Body of pancreas (tissue), 4 donors: Measurements from ENCODE around the gene KLF15. TPM values are rescaled to one million over a fixed set of nuclear protein-coding genes. Genes with fewer than 3 reads are reported as not detected.

Experiments
- ATAC-seq: fragments of 150-250 bp; one replicate; pipeline ENCODE4 v1.9.1; 2016
- DNase-seq, 4 donors: peaks; one replicate each; pipeline ENCODE4 v3.0.0-alpha.2; 2019
- H3K27ac ChIP-seq, 4 donors: fragments of 200-600 bp; sonication (generic); 1 replicate in 3 of 4; 2 replicates in 1 of 4; pipeline versions ENCODE4 v1.5.1 to v1.6.1; 2016 to 2019; ENCODE audit warnings: mild to moderate bottlenecking in 1 of 4, mixed read lengths in 1 of 4, moderate library complexity in 1 of 4
- H3K27me3 ChIP-seq, 2 donors: fragments of 200-600 bp; sonication (generic); one replicate each; pipeline ENCODE4 v1.6.0; 2016; ENCODE audit warnings: mild to moderate bottlenecking in 1 of 2
- H3K36me3 ChIP-seq, 2 donors: fragments of 200-600 bp; sonication (generic); replicated peaks in 1 of 2; 2 replicates each; pipeline ENCODE4 v1.5.1; 2016; ENCODE audit warnings: low read depth in 2 of 2; ENCODE audit not compliant: insufficient read depth in 1 of 2
- H3K4me1 ChIP-seq: fragments of 200-600 bp; sonication (generic); one replicate; pipeline ENCODE4 v1.6.0; 2016
- H3K4me3 ChIP-seq, 2 donors: fragments of 200-600 bp; sonication (generic); 1 replicate in 1 of 2; 2 replicates in 1 of 2; pipeline ENCODE4 v1.5.1; 2016 to 2019
- H3K9me3 ChIP-seq, 3 donors: fragments of 200-600 bp; sonication (generic); 1 replicate in 2 of 3; 2 replicates in 1 of 3; pipeline ENCODE4 v1.5.1; 2016
- POLR2A ChIP-seq, 3 donors: fragments of 450-650 bp; IDR thresholded peaks; one replicate each; pipeline ENCODE4 v1.6.1; 2016; ENCODE audit warnings: antibody characterized with exemption in 3 of 3, mild to moderate bottlenecking in 2 of 3
- WGBS, 2 donors: methylation state at CpG; one replicate each; pipeline ENCODE4 v1.1.5; 2017; 5-methylcytosine and 5-hydroxymethylcytosine counted together
- intact Hi-C: fragments of 100-400 bp; cut with DNase I; formaldehyde crosslinking; loops from one replicate; pipeline ENCODE4 v1.15.1; 2023
- total RNA-seq, 2 donors: library from RNA; depleted of rRNA; stranded (reverse); fragments of >200 nt; gene quantifications; one replicate each; pipeline ENCODE4 v1.1.0, GENCODE V29; 2016
- TF ChIP-seq, protein P1 (sequence below), 7 experiments: fragments of 450-650 bp in 4 of 7; fragments of 200-600 bp in 3 of 7; sonication (generic) in 3 of 7; IDR thresholded peaks; one replicate each; pipeline ENCODE4 v1.5.1; 2016 to 2019; ENCODE audit warnings: antibody characterized with exemption in 7 of 7

The KLF15 gene
- total RNA-seq, 2 donors from 2014 or later: 37.4 to 40.2 TPM

DNA sequence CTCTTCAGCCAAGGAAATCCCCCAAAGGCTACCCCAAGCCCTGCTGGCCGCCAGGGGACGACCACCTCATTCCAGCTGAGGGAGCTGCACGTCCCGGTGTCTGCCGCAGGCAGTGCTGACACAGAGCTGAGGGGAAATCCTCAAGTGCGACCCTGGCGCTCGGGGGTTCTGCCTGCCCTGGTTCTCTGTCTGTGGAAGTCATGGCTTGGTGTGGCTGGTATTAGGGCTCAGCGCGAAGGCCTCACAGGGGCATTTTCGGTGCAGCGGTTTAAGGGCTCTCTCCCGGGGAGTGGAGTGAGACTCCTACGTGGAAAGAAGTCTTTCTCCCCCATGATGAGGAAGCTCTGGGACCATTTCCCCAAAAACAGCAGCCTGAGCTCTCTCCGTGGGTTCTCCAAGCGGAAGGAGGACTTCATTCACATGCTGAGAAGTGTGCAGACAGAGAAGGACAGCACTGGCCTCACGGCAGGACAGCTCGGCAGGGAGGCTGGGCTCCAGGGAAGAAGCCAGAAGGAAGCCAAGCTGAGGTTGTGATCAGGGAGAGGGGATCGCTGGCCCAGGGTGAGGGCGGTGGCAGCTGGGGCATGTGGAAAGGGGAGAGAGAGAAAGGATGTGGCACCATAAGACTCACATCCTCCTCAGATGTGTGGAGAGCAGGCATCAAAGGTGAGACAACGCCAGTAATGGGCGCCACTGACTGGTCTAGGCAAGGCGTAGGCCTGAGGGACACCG, 48.6 kb downstream of the KLF15 start:
- H3K9me3 ChIP-seq: no peaks in the 10 kb centered on the region
- 92 to 94% methylated on average over 16 to 24 of the region's 24 CpGs for WGBS, 2 donors
- intact Hi-C loops: no loop called here
- no peak overlapping the region for H3K4me3 ChIP-seq
- TF ChIP-seq, protein P1, sequence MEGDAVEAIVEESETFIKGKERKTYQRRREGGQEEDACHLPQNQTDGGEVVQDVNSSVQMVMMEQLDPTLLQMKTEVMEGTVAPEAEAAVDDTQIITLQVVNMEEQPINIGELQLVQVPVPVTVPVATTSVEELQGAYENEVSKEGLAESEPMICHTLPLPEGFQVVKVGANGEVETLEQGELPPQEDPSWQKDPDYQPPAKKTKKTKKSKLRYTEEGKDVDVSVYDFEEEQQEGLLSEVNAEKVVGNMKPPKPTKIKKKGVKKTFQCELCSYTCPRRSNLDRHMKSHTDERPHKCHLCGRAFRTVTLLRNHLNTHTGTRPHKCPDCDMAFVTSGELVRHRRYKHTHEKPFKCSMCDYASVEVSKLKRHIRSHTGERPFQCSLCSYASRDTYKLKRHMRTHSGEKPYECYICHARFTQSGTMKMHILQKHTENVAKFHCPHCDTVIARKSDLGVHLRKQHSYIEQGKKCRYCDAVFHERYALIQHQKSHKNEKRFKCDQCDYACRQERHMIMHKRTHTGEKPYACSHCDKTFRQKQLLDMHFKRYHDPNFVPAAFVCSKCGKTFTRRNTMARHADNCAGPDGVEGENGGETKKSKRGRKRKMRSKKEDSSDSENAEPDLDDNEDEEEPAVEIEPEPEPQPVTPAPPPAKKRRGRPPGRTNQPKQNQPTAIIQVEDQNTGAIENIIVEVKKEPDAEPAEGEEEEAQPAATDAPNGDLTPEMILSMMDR (IDR thresholded peaks at IDR 0.05): no peak
- TF ChIP-seq POLR2A (IDR thresholded peaks at IDR 0.05): no peak
- H3K36me3 ChIP-seq: no peaks in the 10 kb centered on the region
- no peaks in the 10 kb centered on the region for H3K27me3 ChIP-seq
- H3K4me1 ChIP-seq: no peaks in the 10 kb centered on the region
- no peak for DNase-seq
- no peak for ATAC-seq
- H3K27ac ChIP-seq: no peak overlapping the region

DNA sequence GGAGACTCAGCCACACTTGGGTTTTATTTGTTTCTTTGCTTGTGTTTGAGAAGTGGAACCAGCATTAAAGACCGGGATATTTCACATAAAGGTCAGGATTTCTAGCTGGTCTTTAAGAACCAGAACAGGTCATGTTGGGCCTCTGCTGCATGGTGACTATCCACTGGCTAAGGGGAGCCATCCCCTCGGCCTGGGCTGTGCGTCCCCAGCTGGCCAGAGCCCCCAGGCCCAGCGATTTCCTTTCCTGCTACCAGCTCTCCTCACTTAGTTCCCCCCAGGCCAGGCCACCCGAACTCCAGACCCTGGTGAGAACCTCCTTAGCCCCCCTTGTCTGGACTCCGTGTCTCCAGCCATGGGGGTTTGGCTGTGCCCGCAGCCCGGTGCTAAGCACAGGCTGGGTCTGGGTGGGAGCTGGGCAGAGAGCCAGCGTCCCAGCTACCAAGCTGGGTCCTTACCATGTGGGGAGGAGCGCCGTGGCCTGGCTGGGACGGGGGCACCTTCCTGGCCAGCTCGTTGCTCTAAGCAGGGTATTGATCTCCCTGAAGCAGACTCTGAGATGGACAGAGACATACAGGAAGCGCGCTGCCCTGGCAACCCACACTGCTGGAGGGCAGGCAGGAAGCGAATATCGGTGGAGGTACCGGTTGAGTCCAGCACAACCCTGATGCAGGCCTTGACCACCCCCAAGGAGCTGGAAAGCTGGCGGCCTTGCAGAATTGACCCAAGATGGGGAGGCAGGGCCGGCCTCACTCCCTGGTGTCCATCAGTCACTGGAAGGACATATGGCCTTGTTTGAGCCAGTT, 49.4 kb downstream of the KLF15 start:
- no peak for DNase-seq
- 89 to 90% methylated on average over 11 to 18 of the region's 20 CpGs for whole genome bisulfite sequencing, 2 donors
- H3K4me1 ChIP-seq: no peaks in the 10 kb centered on the region
- no peaks in the 10 kb centered on the region for H3K27me3 ChIP-seq
- no peak for ATAC-seq
- TF ChIP-seq POLR2A (IDR thresholded peaks at IDR 0.05): no peak
- TF ChIP-seq, protein P1 (IDR thresholded peaks at IDR 0.05): no peak
- intact Hi-C loops: no loop called here
- no peaks in the 10 kb centered on the region for H3K9me3 ChIP-seq
- H3K4me3 ChIP-seq: no peak overlapping the region
- no peaks in the 10 kb centered on the region for H3K36me3 ChIP-seq
- no peak overlapping the region for H3K27ac ChIP-seq

DNA sequence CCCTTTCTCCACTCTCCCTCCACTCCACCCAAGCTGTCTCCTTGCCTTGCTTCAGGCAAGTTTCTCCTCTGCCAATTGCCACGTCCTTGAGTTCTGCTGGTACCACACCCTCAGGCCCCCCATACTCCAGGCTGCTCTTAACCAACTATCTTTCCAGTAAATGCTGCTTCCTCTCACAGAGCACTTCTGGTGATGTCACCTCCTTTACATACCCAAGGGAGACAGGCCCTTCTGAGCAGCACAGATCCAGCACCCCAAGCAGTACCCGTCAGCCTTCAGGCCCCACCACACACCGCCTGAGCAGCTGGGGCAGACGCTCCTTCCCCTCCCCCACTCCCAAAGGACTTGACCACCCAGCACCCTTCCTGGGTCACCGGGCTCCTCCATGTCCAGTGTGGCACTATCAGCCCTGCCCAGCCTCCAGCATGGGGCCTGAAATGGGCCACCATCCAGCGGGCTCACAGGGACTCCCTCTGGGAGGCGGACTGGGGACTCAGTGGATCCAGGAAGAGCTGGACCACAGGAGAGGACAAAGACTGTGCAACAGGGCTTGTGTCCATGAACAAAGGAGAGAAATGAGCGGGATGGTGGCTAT, 50.2 kb downstream of the KLF15 start:
- Histone ChIP-seq H3K9me3 (no peaks in the 10 kb centered on the region), H3K4me3 (no peak overlapping the region), H3K36me3 (no peaks in the 10 kb centered on the region), H3K27me3 (no peaks in the 10 kb centered on the region), H3K27ac (no peak overlapping the region), H3K4me1 (no peaks in the 10 kb centered on the region)
- WGBS, 2 donors: 86 to 91% methylated on average over 8 of the region's 8 CpGs
- TF ChIP-seq, protein P1 (IDR thresholded peaks at IDR 0.05): no peak
- TF ChIP-seq POLR2A (IDR thresholded peaks at IDR 0.05): no peak
- no peak for DNase-seq
- intact Hi-C loops: no loop called here
- ATAC-seq: no peak

DNA sequence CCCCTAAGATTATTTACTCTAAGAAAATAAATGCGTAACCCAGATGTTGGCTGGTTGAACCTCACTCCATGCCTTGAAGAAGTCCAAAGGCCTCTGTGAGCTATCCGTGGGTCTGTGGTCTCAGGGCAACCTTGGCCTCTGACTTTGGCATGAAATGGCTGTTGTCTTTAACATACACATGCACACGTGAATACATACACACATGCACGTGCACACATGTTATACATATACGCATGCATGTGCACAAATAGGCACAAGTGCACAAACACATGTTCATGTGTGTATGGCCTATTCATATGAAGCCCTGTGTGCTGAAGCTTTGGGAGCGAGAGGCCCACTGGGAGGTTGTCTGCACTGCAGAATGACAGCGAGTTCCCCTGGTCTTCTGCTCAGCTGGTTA, 50.8 kb downstream of the KLF15 start:
- Histone ChIP-seq H3K27me3 (no peaks in the 10 kb centered on the region), H3K4me3 (no peak overlapping the region), H3K36me3 (no peaks in the 10 kb centered on the region), H3K4me1 (no peaks in the 10 kb centered on the region), H3K27ac (no peak overlapping the region), H3K9me3 (no peaks in the 10 kb centered on the region)
- intact Hi-C loops: no loop called here
- 65 to 76% methylated on average over 7 of the region's 7 CpGs for WGBS, 2 donors
- TF ChIP-seq, protein P1 (IDR thresholded peaks at IDR 0.05): no peak
- no peak for TF ChIP-seq POLR2A (IDR thresholded peaks at IDR 0.05)
- DNase-seq: no peak
- no peak for ATAC-seq
